GM12875 (cell line): ENCODE data around the gene RSPH6A.

Experiments used
- H3K4me3 ChIP-seq: one replicate; pipeline ENCODE4 v1.5.1; 2011; ENCODE audit warnings: low read depth, low read length, control low read depth
- CTCF ChIP-seq: IDR thresholded peaks from 2 replicates; pipeline ENCODE4 v1.5.1; 2011; ENCODE audit warnings: low read depth, mild to moderate bottlenecking, control low read depth, inconsistent platforms, low read length, moderate library complexity, borderline replicate concordance; ENCODE audit not compliant: insufficient read depth

RSPH6A gene

GRCh38 chr19:45766296-45766868, 48.7 kb downstream of the RSPH6A start:
- no peak for TF ChIP-seq CTCF
- H3K4me3 ChIP-seq, result no peak overlapping the region

- no peak for TF ChIP-seq CTCF
- H3K4me3 ChIP-seq, result no peak overlapping the region
Observed at GRCh38 chr19:45765702-45766295, 49.3 kb downstream of the RSPH6A start.

- no peak for TF ChIP-seq CTCF
- H3K4me3 ChIP-seq, result no peak overlapping the region
Observed at GRCh38 chr19:45764945-45765701, 50.0 kb downstream of the RSPH6A start.

GRCh38 chr19:45764475-45764874, 50.6 kb downstream of the RSPH6A start:
- no peak overlapping the region for H3K4me3 ChIP-seq
- TF ChIP-seq CTCF, result no peak

- no peak for TF ChIP-seq CTCF
- H3K4me3 ChIP-seq, result no peak overlapping the region
Observed at GRCh38 chr19:45763691-45764294, 51.3 kb downstream of the RSPH6A start.

- no peak overlapping the region for H3K4me3 ChIP-seq
- no peak for TF ChIP-seq CTCF
Observed at GRCh38 chr19:45762870-45763631, 52.1 kb downstream of the RSPH6A start.
